ENCODE data around the gene ENTREP3.

Gene ENTREP3

DNA sequence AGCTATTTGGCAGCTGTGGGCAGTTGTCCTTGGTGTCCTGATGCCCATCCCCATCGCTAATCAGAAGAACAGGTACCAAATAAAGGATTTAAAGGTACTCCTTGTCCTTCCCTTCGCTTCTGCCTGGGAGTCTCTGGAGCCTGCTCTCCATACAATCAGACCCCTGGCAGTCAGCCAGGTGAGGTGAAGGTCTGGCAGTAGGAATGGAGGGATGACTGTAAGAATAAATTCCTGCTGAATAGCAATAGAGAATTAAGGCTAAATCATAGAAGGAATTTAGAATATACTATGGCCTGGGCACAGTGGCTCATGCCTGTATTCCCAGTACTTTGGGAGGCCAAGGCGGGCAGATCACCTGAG lies 56.8 kb downstream of the ENTREP3 start:
- DNase-seq (ENCODE audit: low read depth): no peak

- DNase-seq (ENCODE audit: low read depth): no peak
These were observed 57.3 kb downstream of the ENTREP3 start for GRCh38 chr1:155197901-155198546.

Measured in fibroblast of the conjunctiva (primary cell).